Neural cell (in vitro differentiated cells): ENCODE measurements around the gene ARHGAP27.
"Not testable (repeated sequence)": the region's sequence is repeated elsewhere in the genome, so short reads cannot be mapped to it uniquely, and the experiment has no call there.

ENCODE experiments used
- EP300 ChIP-seq: fragments of 450-650 bp; conservative IDR thresholded peaks from 2 replicates; pipeline ENCODE4 v1.6.1; 2014; ENCODE audit warnings: antibody characterized with exemption, mild to moderate bottlenecking, moderate library complexity; ENCODE audit not compliant: poor library complexity, severe bottlenecking
- EZH2 ChIP-seq: fragments of 200-600, 300-800 bp; shearing (Covaris generic), sonication (generic); IDR thresholded peaks from 2 replicates; pipeline ENCODE4 v1.6.1; 2014; ENCODE audit warnings: antibody characterized with exemption, low read length, borderline replicate concordance, mild to moderate bottlenecking; ENCODE audit not compliant: insufficient read depth, poor library complexity, severe bottlenecking
- POLR2AphosphoS5 ChIP-seq: IDR thresholded peaks from 2 replicates; pipeline ENCODE4 v1.6.1; 2012
- RAD21 ChIP-seq: fragments of 450-650 bp; conservative IDR thresholded peaks from 2 replicates; pipeline ENCODE4 v1.6.1; 2014; ENCODE audit warnings: antibody characterized with exemption, mild to moderate bottlenecking, moderate library complexity
- SMC3 ChIP-seq: fragments of 450-650 bp; conservative IDR thresholded peaks from 2 replicates; pipeline ENCODE4 v1.6.1; 2014; ENCODE audit warnings: antibody characterized with exemption, mild to moderate bottlenecking, moderate library complexity; ENCODE audit not compliant: poor library complexity
- TAF1 ChIP-seq: IDR thresholded peaks from 2 replicates; pipeline ENCODE4 v1.6.1; 2012; ENCODE audit warnings: low read depth
- TF ChIP-seq, protein P1 (sequence below): fragments of 450-650 bp; IDR thresholded peaks from 2 replicates; pipeline ENCODE4 v1.5.1; 2014; ENCODE audit warnings: antibody characterized with exemption, mild to moderate bottlenecking, moderate library complexity; ENCODE audit not compliant: poor library complexity, severe bottlenecking
- TF ChIP-seq, protein P2 (sequence below): IDR thresholded peaks from 2 replicates; pipeline ENCODE4 v1.6.1; 2012; ENCODE audit warnings: borderline replicate concordance

DNA sequence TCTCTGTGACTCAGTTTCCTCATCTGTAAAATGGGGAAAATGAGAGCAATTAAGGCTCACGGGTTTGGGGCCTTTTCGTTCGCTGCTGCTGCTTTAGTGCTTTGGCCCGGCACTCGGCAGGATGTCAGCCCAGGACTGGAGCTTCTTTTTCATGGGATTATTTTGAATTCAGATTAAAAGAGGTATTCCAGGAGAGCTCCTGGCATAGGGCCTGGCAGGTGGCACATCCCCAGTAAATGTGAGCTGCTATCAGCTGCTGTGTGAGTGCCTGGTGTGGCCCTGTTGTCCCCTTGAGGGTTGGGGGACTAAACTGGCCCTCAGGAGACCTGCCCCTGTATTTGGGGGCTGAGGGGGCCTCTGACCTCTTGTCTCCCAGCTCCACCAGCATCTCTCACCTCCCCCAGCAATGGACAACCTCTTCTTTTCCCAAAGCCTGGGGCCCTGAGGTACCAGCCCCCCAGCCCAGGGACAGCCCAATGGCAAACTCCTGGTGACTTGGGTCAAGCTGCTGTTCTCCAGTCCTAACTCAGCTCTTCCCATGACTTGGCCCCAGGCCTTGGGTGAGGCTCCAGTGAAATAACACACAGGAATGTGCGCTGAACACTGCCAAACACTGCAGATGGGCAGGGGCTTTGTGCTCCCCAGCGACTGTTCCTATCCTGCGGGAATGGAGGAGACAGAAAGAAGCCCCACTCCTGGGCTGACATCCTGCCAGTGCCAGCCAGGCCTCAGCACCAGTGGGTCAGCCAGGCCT, 14.4 kb upstream of the ARHGAP27 start:
- TF ChIP-seq POLR2AphosphoS5, SMC3, EP300, TAF1, EZH2, RAD21: not testable (repeated sequence)
- TF ChIP-seq, protein P1, sequence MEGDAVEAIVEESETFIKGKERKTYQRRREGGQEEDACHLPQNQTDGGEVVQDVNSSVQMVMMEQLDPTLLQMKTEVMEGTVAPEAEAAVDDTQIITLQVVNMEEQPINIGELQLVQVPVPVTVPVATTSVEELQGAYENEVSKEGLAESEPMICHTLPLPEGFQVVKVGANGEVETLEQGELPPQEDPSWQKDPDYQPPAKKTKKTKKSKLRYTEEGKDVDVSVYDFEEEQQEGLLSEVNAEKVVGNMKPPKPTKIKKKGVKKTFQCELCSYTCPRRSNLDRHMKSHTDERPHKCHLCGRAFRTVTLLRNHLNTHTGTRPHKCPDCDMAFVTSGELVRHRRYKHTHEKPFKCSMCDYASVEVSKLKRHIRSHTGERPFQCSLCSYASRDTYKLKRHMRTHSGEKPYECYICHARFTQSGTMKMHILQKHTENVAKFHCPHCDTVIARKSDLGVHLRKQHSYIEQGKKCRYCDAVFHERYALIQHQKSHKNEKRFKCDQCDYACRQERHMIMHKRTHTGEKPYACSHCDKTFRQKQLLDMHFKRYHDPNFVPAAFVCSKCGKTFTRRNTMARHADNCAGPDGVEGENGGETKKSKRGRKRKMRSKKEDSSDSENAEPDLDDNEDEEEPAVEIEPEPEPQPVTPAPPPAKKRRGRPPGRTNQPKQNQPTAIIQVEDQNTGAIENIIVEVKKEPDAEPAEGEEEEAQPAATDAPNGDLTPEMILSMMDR: not testable (repeated sequence)
- TF ChIP-seq, protein P2, sequence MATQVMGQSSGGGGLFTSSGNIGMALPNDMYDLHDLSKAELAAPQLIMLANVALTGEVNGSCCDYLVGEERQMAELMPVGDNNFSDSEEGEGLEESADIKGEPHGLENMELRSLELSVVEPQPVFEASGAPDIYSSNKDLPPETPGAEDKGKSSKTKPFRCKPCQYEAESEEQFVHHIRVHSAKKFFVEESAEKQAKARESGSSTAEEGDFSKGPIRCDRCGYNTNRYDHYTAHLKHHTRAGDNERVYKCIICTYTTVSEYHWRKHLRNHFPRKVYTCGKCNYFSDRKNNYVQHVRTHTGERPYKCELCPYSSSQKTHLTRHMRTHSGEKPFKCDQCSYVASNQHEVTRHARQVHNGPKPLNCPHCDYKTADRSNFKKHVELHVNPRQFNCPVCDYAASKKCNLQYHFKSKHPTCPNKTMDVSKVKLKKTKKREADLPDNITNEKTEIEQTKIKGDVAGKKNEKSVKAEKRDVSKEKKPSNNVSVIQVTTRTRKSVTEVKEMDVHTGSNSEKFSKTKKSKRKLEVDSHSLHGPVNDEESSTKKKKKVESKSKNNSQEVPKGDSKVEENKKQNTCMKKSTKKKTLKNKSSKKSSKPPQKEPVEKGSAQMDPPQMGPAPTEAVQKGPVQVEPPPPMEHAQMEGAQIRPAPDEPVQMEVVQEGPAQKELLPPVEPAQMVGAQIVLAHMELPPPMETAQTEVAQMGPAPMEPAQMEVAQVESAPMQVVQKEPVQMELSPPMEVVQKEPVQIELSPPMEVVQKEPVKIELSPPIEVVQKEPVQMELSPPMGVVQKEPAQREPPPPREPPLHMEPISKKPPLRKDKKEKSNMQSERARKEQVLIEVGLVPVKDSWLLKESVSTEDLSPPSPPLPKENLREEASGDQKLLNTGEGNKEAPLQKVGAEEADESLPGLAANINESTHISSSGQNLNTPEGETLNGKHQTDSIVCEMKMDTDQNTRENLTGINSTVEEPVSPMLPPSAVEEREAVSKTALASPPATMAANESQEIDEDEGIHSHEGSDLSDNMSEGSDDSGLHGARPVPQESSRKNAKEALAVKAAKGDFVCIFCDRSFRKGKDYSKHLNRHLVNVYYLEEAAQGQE: not testable (repeated sequence)
